SU-DHL-6 (cell line): Measurements from ENCODE around the gene MROH2B.

Source experiments
- H2AFZ ChIP-seq: fragments of 200-600 bp; sonication (generic); 2 replicates; pipeline ENCODE4 v1.6.1; 2014; ENCODE audit warnings: low read depth, mild to moderate bottlenecking, moderate library complexity, mixed read lengths, antibody characterized with exemption, low read length; ENCODE audit not compliant: severe bottlenecking
- H3F3A ChIP-seq: fragments of 200-600 bp; shearing (Covaris generic); 2 replicates; pipeline ENCODE4 v1.6.0; 2016; ENCODE audit warnings: antibody characterized with exemption, mild to moderate bottlenecking; ENCODE audit not compliant: insufficient read depth
- H3K27ac ChIP-seq: fragments of 200-600 bp; sonication (generic); 2 replicates; pipeline ENCODE4 v1.5.1; 2016; ENCODE audit warnings: low read depth, mild to moderate bottlenecking, low read length, moderate library complexity, mixed read lengths
- H3K27me3 ChIP-seq: fragments of 200-600 bp; sonication (generic), shearing (Covaris generic); 2 replicates; pipeline ENCODE4 v1.6.0; 2014; ENCODE audit warnings: mild to moderate bottlenecking, low read length
- H3K36me3 ChIP-seq: fragments of 200-600 bp; sonication (generic); 2 replicates; pipeline ENCODE4 v1.6.1; 2014; ENCODE audit warnings: mild to moderate bottlenecking, low read length, mixed read lengths
- H3K4me2 ChIP-seq: fragments of 300-600, 200-600 bp; shearing (Covaris generic), sonication (generic); 2 replicates; pipeline ENCODE4 v1.6.0; 2014; ENCODE audit warnings: low read length, low read depth, mild to moderate bottlenecking; ENCODE audit not compliant: poor library complexity, severe bottlenecking
- H3K4me3 ChIP-seq: fragments of 200-600 bp; sonication (generic); 2 replicates; pipeline ENCODE4 v1.5.1; 2014; ENCODE audit warnings: antibody characterized with exemption, low read length, mild to moderate bottlenecking, mixed read lengths; ENCODE audit not compliant: insufficient read depth, poor library complexity, severe bottlenecking
- H3K79me2 ChIP-seq: fragments of 200-600 bp; sonication (generic); 2 replicates; pipeline ENCODE4 v1.6.1; 2014; ENCODE audit warnings: mild to moderate bottlenecking, low read length, moderate library complexity; ENCODE audit not compliant: insufficient read depth
- H3K9ac ChIP-seq: fragments of 200-600 bp; sonication (generic); 2 replicates; pipeline ENCODE4 v1.7.0; 2014; ENCODE audit warnings: mild to moderate bottlenecking, low read length
- H3K9me2 ChIP-seq: fragments of 200-600 bp; sonication (generic); replicated peaks from 2 replicates; pipeline ENCODE4 v1.6.1; 2014; ENCODE audit warnings: low read length; ENCODE audit not compliant: insufficient read depth
- H3K9me3 ChIP-seq: fragments of 200-600 bp; sonication (generic); 2 replicates; pipeline ENCODE4 v1.6.1; 2014; ENCODE audit warnings: low read length, mixed read lengths; ENCODE audit not compliant: insufficient read depth
- H4K20me1 ChIP-seq: fragments of 200-600 bp; sonication (generic); 2 replicates; pipeline ENCODE4 v1.6.1; 2014; ENCODE audit warnings: low read depth, mild to moderate bottlenecking, antibody characterized with exemption, low read length, moderate library complexity, mixed read lengths
- EZH2phosphoT487 ChIP-seq: fragments of 200-600 bp; sonication (generic), shearing (Covaris generic); conservative IDR thresholded peaks from 2 replicates; pipeline ENCODE4 v1.6.1; 2018; ENCODE audit warnings: mild to moderate bottlenecking, antibody characterized with exemption, low read length, moderate library complexity, mixed read lengths
- TF ChIP-seq, protein P1 (sequence below): fragments of 200-600 bp; sonication (generic); IDR thresholded peaks from one replicate; pipeline ENCODE4 v1.5.1; 2017; ENCODE audit warnings: antibody characterized with exemption, mild to moderate bottlenecking, low read length, moderate library complexity; ENCODE audit not compliant: insufficient read depth, poor library complexity, severe bottlenecking

The MROH2B gene

DNA sequence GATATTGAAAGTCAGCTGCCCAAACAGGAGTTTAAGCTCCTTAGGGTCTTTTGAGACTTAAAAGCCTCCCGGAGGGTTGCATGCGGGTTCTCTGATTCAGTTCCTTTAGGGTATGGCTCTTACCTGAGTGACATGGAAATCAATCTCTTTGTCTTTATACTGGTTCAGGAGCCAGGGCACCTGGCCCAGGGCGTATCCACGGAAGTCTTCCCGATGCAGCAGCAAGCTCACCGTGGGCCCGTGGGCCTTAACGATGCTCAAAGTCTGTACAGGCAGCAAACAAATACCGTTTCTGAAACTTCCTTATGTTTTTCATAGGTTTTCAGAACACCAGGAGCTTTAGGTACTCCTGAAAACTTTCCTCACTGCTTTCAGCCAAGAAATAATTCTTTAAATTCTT lies 13.2 kb downstream of the MROH2B start:
- Histone ChIP-seq H3K27me3 (no peaks in the 10 kb centered on the region), H3K4me3 (no peak overlapping the region), H3K27ac (no peak overlapping the region), H3K9me2 (no peaks in the 10 kb centered on the region), H3K4me2 (no peak overlapping the region), H3K79me2 (no peaks in the 10 kb centered on the region), H3K9ac (no peak overlapping the region), H3F3A (no peaks in the 10 kb centered on the region), H2AFZ (no peak overlapping the region), H4K20me1 (no peaks in the 10 kb centered on the region), H3K36me3 (no peaks in the 10 kb centered on the region), H3K9me3 (no peaks in the 10 kb centered on the region)
- TF ChIP-seq, protein P1, sequence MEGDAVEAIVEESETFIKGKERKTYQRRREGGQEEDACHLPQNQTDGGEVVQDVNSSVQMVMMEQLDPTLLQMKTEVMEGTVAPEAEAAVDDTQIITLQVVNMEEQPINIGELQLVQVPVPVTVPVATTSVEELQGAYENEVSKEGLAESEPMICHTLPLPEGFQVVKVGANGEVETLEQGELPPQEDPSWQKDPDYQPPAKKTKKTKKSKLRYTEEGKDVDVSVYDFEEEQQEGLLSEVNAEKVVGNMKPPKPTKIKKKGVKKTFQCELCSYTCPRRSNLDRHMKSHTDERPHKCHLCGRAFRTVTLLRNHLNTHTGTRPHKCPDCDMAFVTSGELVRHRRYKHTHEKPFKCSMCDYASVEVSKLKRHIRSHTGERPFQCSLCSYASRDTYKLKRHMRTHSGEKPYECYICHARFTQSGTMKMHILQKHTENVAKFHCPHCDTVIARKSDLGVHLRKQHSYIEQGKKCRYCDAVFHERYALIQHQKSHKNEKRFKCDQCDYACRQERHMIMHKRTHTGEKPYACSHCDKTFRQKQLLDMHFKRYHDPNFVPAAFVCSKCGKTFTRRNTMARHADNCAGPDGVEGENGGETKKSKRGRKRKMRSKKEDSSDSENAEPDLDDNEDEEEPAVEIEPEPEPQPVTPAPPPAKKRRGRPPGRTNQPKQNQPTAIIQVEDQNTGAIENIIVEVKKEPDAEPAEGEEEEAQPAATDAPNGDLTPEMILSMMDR: no peak
- no peak for TF ChIP-seq EZH2phosphoT487

DNA sequence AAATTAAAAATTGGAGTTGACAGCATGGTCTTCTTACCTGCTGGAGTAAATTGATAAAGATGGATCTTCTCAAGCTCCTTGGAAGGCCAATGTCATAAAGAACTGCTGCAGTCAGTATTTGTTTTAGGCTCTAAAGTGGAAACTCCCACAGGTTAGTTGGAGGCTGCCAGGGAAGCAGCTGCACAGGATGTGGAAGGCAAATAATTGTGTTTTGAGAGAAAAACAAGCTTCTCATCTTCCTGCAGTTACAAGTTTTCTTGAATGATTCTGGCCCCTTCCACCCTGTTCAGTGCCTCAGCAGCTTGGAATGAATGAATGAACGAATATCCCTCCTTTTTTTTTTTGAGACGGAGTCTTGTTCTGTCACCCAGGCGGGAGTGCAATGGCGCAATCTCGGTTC lies 13.9 kb downstream of the MROH2B start:
- Histone ChIP-seq H3K9me3 (no peaks in the 10 kb centered on the region), H3K27me3 (no peaks in the 10 kb centered on the region), H2AFZ (no peak overlapping the region), H3K27ac (no peak overlapping the region), H3F3A (no peaks in the 10 kb centered on the region), H3K4me3 (no peak overlapping the region), H4K20me1 (no peaks in the 10 kb centered on the region), H3K9ac (no peak overlapping the region), H3K9me2 (no peaks in the 10 kb centered on the region), H3K79me2 (no peaks in the 10 kb centered on the region), H3K36me3 (no peaks in the 10 kb centered on the region), H3K4me2 (no peak overlapping the region)
- TF ChIP-seq EZH2phosphoT487: no peak
- TF ChIP-seq, protein P1: no peak

DNA sequence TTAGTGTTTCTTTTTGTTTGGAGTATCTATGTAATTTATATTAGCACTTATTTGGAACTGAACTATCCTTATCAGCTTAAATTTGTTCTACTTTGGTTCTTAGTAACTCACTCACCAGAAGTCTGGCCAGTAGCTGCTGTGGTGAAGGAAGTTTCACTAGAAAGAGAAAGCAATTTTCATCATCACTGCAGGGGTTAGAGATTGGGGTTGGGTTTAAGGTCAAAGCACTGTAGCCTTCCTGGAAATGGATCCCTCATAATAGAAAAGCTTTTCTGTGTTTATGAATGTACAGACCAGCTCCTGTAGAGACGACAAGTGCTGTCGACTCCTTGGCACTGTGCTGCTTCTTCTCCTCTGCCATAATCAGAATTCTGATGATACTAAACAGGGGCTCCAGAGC lies 22.2 kb downstream of the MROH2B start:
- H3K27me3 ChIP-seq: no peaks in the 10 kb centered on the region
- H3K27ac ChIP-seq: no peak overlapping the region

More for the DNA sequence above, 22.2 kb downstream of the MROH2B start:
- H3K36me3 ChIP-seq: no peaks in the 10 kb centered on the region
- no peaks in the 10 kb centered on the region for H3F3A ChIP-seq
- H3K9ac ChIP-seq: no peak overlapping the region
- H3K9me3 ChIP-seq: no peaks in the 10 kb centered on the region
- no peak for TF ChIP-seq EZH2phosphoT487
- TF ChIP-seq, protein P1: no peak
- H4K20me1 ChIP-seq: no peaks in the 10 kb centered on the region
- no peak overlapping the region for H2AFZ ChIP-seq
- no peaks in the 10 kb centered on the region for H3K9me2 ChIP-seq
- no peak overlapping the region for H3K4me3 ChIP-seq
- H3K4me2 ChIP-seq: no peak overlapping the region
- H3K79me2 ChIP-seq: no peaks in the 10 kb centered on the region
